Adrenal gland (tissue), 5 donors: ENCODE measurements around the gene TAF6.

Experiments used
- CTCF ChIP-seq, 6 experiments: fragments of 450-650 bp in 4 of 6; fragments of 200-600 bp in 2 of 6; sonication (generic) in 1 of 6; IDR thresholded peaks; 1 replicate in 5 of 6; 2 replicates in 1 of 6; pipeline versions ENCODE4 v1.5.1 to v1.8.0; 2016 to 2021; ENCODE audit warnings: antibody characterized with exemption in 6 of 6, mild to moderate bottlenecking in 2 of 6, moderate library complexity in 1 of 6
- POLR2A ChIP-seq, 2 donors: fragments of 450-650 bp; IDR thresholded peaks; one replicate each; pipeline ENCODE4 v1.6.1; 2017; ENCODE audit warnings: antibody characterized with exemption in 2 of 2, mild to moderate bottlenecking in 2 of 2, moderate library complexity in 1 of 2
- donor health status: DM: no; HTN: no; CAD: no.

DNA sequence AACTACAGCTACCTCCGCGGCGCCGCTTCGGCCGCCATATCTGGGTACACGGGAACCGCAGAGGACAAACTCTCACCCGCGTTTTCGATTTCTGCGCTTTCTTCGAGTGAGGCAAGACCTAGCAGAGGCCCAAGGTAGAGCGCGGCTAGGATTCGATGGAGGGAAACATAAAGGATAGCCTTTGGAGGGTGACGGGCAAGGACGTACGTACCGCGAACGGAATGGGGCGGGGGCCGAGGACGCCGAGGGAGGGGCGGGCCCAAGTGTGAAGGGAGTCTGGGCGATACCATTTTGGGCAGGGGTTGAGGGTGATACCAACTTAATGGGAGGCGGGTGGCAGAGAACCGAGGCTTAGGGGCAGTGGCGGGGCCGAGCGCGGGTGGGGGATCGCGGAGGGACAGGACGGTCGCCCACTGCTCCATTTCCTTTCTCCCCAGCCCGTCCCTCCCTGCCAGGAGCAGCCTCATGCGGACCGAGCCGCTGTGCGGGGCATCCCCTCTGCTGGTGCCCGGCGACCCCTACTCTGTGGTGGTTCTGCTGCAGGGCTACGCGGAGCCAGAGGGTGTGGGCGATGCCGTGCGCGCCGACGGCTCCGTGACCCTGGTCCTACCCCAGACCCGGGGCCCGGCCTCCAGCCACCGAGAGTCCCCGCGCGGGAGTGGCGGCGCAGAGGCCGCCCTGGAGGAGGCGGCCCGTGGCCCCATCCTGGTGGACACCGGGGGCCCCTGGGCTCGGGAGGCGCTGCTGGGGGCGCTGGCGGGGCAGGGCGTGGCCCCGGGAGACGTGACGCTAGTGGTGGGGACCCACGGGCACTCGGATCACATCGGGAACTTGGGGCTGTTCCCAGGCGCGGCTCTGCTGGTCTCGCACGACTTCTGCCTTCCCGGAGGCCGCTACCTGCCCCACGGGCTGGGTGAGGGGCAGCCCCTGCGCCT, 8.0 kb upstream of the TAF6 start, which contains the start of gene MBLAC1:
- TF ChIP-seq CTCF (IDR thresholded peaks at IDR 0.05) (no peak), POLR2A (IDR thresholded peaks at IDR 0.05) (peak; percentile 22 to 59)
